ENCODE results near the gene APBB2.

The APBB2 gene

DNA sequence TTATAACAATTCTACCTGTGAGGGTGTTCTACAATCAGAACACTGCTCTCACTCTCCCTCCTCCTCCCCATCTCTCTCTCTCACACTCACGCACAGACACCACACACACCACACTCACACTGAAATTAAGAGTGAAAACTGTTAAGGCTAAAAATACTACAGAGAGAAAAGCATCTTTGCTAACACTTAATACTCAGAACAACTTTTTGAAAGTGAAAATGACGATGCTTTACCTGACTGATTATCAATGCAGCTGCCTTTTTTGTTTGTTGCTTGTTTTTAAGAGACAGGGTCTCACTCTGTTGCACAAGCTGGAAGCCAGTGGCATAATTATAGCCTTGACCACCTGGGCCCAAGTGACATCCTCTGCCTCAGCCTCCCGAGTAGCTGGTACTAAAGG is 222.4 kb downstream of the APBB2 start:
- DNase-seq (ENCODE audit: low read depth in 3 of 3, low spot score in 1 of 3), result no peak

DNA sequence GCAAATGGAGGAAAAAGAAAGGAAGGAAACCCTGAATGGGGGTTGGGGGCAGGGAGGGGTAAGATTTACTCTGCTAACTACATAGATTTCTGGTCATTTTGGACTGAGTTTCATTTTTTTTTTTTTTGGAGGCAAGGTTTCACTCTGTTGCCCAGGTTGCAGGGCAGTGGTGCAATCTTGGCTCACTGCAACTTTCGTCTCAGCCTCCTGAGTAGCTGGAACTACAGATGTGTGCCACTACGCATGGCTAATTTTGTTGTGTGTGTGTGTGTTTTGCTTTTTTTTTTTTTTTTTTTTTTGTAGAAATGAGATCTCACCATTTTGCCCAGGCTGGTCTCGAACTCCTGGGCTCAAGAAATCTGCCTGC is 223.5 kb downstream of the APBB2 start:
- no peak for DNase-seq (ENCODE audit: low read depth in 3 of 3, low spot score in 1 of 3)

DNA sequence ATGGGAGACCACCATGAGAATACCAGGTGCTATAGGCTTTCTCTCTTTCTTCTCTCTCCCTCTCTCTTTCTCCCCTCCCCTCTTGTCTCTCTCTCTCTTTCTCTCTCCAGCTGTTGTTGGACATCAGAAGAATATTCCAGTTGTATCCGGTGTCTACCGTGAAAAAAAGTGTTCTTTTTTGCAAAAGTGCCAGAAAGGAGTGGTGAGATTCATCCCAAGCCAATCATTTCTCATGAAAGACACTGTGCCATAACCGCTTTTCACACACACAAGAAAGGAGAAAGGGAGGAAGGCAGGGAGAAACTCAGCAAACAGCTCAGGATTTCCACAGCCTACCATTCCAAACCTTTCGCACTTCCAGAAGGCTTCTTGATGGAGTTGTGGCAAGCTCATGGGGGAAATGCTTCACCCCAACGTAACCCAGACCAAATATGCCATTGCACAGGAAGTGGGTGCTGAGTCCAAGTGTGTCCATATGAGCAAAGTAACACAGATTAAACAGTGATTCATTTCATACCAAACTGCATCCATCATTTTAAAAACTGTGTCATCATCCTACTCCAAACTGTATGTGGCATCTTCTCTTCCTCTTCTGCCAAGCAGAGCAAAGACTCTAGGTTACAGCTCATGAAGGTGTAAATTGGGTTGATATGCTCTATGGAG is 224.0 kb downstream of the APBB2 start:
- no peak for DNase-seq (ENCODE audit: low read depth in 3 of 3, low spot score in 1 of 3)

DNA sequence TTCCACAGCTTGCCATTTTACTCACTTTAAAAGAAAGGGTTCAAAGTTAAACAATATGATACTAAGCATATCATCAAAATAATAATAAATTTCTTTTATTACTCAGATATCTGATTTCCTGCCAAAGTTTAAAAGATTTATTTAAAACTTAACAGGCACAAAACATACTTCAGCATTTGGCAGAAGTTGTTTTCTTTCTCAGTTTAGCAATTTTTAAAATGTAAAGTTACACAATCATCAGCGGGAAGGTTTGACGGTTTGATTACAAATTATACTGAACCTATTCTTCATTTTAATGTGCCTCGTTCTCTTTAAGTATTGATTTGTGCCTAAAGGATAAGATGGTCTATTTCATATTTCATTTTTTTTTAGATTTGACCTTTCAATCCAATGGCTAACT is 227.2 kb downstream of the APBB2 start:
- DNase-seq (ENCODE audit: low read depth in 3 of 3, low spot score in 1 of 3), result no peak

DNA sequence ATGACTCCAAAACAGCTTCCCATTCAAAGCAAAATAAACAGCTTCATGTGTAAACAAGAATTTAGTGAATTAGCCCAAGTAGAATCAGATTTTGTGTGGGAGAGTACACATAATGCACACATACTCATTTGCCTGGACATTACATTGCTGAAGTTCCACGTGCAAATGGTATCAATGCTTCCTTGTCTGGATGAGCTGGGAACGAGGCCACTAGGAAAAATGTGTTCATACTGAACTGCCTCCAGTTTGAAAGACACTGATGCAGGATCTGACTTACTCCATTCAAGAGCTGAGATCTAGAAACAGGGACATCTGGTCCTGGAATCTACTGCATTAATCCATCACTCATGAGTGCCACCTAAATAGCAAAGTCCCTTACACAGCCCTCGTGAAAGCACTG is 228.0 kb downstream of the APBB2 start:
- DNase-seq (ENCODE audit: low read depth in 3 of 3, low spot score in 1 of 3), result no peak

DNA sequence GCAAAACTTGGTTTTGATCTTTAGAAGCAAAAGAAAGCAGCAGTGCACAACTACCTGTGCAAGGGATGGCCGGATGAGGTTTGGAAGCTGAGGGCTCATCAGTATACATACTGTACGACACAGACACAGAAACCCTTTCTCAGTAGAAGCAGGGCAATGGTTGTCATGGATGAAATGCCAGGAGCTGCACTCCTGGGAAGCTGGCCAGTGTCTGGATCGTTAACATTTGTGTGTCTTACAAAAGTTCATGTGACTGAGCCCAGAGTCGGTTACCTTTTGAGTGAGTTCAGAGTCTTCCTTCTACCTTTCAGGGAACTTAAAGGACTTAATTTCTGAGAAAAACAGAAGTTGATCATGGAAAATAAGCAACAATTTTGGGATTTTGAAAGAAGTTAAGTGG is 230.3 kb downstream of the APBB2 start:
- no peak for DNase-seq (ENCODE audit: low read depth in 3 of 3, low spot score in 1 of 3)

DNA sequence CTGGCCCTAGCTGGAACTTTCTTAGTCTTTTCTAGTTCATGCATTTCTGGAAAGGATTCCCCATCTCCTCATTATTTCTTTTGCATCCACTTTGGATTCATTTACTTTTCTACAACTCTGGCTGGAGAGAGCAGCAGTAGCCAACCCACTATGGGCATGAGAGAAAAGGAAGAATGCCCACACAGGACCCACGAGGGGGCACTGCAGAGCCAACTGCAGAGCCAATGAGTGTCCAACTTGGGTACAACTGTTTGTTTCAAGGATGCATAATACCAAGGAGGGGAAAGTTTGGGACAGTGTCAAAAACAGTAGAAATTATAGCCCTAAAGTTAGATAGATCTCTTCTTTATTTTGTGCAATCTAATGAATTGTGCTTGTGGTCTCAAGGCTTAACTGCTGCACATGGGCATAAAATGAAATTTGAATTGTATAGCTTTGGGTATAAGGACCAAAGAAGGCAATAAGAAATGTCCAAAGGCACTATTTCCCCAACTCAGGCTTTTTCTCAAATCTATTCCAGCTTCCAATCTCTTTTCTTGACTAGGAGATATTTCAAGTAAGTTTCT is 233.9 kb downstream of the APBB2 start:
- no peak for DNase-seq (ENCODE audit: low read depth in 3 of 3, low spot score in 1 of 3)

DNA sequence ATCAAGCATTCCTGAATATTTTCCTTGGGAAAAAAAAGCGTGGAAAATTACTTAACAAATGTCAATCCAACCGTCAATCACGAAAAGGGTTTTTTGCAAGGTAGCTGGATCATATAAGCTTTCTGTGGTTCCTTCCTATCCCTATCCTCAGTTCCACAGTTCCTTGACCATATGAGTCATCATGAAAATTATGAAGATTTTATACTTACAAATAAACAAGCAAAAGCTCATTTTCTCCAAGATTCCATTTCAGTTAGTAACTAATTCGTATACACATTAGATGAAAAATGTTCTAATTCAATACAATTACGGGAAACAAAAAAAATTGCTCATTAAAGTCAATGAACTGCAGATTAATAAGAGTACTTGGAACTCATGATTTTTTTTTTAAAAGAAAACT is 235.8 kb downstream of the APBB2 start:
- no peak for DNase-seq (ENCODE audit: low read depth in 3 of 3, low spot score in 1 of 3)

DNA sequence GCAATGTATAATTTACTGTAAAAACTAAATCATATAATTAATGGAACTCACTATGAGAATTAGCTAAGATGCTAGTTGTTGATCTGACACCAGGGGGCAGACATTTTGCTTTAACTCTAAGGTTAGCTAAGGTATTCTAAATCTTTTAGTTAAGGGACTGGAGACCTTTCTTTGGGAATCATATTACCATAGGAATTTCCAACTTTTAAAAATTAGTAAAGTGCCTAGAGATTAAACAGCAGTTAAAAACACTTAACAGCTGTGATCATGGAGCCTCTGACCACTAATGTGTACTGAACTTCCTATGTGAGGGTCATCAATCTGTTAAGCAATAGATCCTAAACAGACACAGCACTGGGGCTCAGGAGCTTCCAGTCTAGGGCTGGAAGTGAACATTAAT is 238.0 kb downstream of the APBB2 start:
- no peak for DNase-seq (ENCODE audit: low read depth in 3 of 3, low spot score in 1 of 3)

DNA sequence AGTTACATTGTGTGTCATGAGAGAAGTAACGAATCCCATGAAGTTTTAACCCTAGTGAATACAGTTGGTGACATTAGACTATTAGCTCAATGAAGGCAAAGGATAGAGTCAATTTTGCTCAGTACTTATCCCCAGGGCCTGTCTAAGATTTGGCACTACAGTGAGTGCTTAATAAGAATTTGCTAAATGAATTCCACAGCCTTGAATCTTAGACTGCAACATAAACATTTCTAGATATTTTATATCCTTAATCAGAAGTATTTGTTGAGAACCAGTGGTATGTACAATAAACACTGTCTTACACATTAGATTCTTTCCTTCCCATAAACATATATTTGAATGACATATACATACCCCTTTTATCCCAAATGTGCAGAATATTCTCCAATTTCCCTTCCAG is 241.6 kb downstream of the APBB2 start:
- DNase-seq (ENCODE audit: low read depth in 3 of 3, low spot score in 1 of 3), result no peak

DNA sequence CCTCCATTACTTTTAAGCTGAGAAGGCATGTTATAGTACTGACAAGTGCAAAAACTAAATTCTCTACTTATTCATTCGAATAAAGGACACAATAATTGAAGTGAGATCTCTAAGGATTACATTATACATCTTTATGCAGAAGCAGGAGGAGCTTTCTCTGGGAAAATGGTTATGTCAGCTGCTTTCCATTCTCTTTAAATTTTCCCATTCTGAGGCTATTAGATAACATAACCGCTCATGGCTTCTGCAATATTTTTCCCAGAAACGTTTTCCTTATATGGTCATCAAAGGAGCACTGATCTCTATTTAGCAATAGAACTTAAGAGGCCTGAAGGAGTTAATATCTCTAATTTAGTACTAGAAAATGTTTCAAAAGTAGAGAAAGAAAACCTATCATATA is 243.0 kb downstream of the APBB2 start:
- no peak for DNase-seq (ENCODE audit: low read depth in 3 of 3, low spot score in 1 of 3)

DNA sequence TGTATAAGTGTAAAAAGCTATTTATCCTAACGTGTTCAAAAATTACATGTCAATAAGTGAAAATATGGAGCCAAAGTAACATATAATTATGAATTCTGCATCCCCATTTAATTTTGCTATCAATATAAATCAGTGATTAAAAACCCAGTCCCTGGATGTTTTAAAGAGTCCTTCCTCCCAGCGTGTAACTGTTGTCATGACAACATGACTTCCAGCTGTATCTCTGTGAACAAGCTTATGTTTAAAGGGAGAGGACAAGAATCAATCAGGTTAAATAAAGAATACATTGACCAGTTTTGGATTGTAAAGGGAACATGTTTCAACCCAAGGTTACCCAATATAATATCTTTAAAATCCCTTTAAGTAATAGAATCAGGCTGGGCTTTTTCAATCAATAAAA is 244.8 kb downstream of the APBB2 start:
- no peak for DNase-seq (ENCODE audit: low read depth in 3 of 3, low spot score in 1 of 3)

DNA sequence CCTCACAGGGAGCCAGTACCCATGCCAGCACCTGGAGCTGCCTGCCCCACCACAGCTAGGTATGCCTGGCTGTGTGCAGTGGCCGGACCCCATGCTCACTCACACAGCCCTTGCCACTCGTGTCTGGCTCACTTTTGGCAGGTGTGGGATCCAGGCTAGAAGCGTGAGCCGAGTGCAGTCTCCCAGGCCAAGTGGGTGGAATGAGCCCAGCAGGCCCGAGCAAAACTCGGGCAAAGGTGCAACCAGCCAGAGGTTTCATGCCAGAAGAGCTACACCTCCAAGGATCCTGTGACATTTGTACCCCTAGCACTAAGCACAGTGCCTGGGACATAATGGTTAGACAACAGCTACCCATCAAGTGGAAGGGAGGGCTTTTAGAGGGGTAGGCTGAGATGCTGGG is 246.8 kb downstream of the APBB2 start:
- DNase-seq (ENCODE audit: low read depth in 3 of 3, low spot score in 1 of 3), result no peak

DNA sequence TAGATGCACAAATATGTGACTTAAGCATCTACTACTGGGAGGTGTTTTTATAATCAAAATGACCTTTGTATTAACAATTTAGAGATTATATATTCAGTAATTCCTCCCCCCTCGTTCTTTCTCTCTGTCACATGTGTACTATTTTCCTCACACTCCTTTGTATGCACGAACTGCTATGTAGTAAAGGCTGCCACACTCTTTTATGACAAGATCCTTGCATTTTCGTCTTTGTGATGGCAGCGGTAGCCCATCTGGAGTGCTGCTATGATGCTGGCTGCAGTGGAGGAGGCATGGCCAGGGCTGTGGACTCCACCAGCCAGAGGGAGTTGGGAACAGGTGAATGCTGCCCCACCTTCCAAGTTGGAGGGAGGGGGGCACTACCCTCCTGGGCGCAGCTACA is 248.3 kb downstream of the APBB2 start:
- no peak for DNase-seq (ENCODE audit: low read depth in 3 of 3, low spot score in 1 of 3)

DNA sequence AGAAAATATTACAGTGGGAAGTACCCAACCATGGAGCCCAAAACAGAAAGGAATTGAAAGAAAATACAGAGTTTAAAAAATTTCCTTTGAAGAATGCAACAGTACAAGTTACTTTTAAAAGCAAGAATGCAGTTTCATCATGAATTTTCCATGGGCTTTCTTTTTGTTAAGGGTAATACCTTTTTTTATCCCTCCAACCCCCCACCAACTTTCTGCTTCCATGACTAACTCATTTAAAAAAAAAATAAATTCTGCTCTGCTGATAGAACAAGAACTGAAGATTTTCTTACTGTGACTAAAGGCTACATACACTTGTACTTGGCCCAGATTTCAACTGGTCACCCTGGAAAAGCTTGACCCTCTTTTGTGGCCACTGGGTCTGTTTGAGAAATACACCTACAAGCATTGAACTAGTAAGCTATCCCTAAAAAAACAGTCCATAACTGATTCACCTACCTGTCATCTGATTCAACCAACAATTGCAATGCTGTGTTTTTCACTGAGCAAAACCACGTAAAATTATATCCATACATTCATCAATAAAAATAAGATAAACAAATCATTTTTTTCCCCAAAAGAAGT is 250.4 kb downstream of the APBB2 start:
- DNase-seq (ENCODE audit: low read depth in 3 of 3, low spot score in 1 of 3), result no peak

DNA sequence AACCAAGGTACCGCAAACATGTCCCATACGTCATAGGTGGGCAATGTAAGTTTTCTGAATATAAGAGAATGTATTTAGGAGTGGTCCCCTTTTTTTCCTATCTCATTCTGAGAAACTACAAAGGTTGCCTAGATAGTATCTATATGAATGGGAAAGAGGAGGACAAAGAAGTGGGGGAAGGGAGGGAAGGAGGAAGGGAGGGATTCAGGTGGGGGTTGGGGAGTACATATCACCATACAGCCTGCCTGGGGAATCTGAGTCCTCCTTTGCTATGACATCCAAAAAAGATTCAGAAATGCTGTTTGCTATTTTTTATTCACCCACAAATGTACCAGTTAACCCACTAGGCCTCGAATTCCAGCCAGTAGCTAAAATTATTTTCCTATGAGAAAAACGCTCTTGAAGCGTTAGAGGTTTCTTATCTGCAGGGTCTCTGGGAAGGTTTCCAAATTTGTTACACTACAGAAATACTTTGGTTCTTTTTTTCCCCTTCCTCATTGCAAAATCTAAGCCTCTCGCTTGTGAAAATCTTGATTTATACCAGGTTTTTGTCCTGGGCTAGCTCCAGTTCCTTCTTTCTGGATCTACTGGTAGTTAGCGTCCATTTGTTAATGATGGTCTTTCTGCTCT is 251.7 kb downstream of the APBB2 start:
- DNase-seq (ENCODE audit: low read depth in 3 of 3, low spot score in 1 of 3), result no peak

DNA sequence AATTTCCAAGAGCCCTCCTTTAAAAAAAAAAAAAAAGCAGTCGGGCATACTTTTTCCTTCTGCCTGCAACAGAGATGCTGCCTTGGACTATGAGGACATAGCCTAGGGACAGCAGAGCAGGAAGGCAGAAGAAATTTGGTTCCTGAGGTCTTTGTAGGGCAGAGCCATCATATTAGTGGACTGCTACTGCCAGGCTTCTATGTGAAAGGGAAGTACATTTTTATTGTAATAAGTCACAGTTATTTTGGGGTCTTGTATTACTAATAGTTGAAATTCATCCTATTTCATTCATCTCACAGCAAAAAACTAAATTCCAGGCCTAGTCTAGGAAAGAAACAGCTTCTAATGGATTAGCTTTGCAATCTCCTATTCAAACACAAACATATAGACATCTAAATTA is 253.4 kb downstream of the APBB2 start:
- no peak for DNase-seq (ENCODE audit: low read depth in 3 of 3, low spot score in 1 of 3)

DNA sequence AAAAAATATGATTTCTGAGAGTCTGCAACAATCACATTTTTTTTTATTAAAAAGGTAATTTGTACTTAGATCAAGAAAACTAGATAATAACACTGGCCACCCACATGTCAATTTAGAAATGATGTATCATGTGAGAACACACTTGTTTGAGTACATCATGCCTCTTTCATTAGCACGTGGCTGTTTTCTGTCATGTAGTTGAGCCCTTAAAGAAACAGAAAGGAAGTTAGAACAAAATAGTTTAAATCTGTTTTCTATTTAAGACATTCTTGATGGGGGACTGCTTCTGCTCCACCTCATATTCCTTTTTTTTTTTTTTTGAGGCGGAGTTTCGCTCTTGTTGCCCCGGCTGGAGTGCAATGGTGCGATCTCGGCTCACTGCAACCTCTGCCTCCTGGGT is 257.1 kb downstream of the APBB2 start:
- DNase-seq (ENCODE audit: low read depth in 3 of 3, low spot score in 1 of 3), result no peak

DNA sequence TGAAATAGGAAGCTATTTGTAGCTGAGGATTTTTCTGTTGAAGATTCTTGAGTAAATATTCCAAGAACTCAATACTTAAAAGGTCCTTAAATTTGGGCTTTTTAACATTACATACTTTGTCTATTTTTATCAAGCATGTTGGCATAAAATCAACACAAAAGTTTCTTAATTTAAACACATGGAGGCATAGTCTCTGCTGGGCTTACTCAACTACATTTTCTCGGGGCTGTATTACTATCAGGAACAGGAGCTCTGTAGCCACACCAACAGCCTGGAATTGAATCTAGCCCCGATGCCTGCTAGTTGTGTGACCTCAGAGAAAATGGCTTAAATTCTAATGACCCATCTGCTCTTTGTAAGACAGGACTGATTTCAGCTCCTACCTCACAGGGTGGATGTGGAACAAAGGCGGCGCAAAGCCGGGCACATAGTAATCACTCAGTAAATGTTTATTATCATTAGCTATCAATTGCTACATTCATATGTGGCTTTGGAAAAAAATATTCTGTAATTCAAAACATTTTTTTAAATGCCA is 257.6 kb downstream of the APBB2 start:
- DNase-seq (ENCODE audit: low read depth in 3 of 3, low spot score in 1 of 3), result no peak

DNA sequence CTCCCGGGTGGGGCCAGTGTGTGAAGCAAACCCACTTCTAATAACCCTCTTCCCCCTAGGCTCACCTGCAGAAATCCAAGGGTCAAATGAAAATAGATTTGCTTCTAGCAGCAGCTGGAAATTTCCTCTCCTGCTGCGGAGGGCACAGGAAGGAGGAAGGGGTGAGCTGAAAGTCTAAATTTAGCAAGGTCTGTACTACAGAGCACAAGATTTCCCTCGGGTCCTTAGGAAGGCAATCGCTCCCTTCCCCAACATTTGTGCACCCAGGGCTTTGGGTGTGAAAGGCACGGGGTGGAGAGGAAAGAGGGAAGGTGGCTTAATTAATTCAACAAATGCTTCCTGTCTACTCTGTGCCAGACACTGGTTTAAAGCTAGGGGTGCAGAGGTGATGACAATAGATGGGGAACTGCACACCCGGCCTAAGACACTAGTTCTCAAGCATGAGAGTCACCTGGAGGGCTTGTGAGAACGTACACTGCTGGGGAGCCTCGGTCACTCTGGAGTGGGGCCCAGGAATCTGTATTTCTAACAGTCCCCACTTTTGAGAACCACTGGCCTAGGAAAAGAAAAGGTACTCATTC is 260.2 kb downstream of the APBB2 start:
- DNase-seq (ENCODE audit: low read depth in 3 of 3, low spot score in 1 of 3), result no peak

DNA sequence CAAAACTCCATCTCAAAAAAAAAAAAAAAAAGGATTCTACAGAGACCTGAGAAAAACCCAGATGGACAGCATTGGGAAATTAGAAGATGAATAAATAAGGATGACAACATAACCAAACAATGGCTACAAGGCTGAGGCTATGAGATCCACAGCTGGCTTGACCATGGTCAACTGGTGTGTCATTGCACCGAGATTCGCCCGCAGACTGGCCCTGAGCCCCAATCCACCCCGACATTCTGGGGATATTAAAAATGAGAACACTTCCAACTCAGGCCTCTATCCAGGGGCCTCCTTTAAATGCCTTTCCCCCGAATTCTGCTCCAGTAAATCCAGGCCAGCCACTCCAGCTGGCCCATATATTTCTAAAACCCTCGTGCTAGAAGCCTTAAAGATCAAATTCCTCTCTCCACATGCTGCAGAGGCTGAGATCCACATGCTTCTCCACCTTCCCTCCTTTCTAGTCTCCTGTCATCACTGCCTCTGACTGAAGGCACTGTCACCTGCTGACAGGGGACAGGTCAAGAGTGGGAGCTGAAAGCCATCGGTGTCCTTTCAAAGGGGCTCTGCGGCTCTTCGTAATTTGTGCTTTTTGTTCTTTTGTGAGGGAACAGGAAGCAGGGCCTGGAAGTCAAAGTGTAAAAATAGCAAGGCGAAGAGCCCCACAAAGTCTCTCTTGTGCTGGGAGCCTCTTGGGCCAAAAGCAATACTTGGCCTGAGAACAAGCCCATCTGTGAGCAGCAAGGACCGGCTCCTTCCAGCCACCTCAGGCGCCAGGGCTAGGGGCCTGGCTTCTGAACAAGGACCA is 260.9 kb downstream of the APBB2 start:
- DNase-seq (ENCODE audit: low read depth in 3 of 3, low spot score in 1 of 3), result no peak

Measured in stimulated activated CD4-positive, alpha-beta T cell treated with anti-CD3 and anti-CD28 coated beads, TNF-alpha, amount 100 ng/mL, for 1 hour (primary cell).